D721Med (cell line): ENCODE data around the gene WDSUB1.

ENCODE experiments used
- DNase-seq: peaks from one replicate; pipeline ENCODE4 v3.0.0; 2011; ENCODE audit warnings: low spot score; ENCODE audit not compliant: insufficient read length
- FAIRE-seq: peaks from 2 replicates; lab custom pipeline; 2011; peaks lifted over from hg19 to GRCh38; lab: Jason Lieb, UNC
- TF ChIP-seq, protein P1 (sequence below): IDR thresholded peaks from 2 replicates; pipeline ENCODE4 v1.5.1; 2012; ENCODE audit warnings: mild to moderate bottlenecking, control low read depth; ENCODE audit not compliant: insufficient read depth; ENCODE audit errors: missing control alignments

WDSUB1 gene

DNA sequence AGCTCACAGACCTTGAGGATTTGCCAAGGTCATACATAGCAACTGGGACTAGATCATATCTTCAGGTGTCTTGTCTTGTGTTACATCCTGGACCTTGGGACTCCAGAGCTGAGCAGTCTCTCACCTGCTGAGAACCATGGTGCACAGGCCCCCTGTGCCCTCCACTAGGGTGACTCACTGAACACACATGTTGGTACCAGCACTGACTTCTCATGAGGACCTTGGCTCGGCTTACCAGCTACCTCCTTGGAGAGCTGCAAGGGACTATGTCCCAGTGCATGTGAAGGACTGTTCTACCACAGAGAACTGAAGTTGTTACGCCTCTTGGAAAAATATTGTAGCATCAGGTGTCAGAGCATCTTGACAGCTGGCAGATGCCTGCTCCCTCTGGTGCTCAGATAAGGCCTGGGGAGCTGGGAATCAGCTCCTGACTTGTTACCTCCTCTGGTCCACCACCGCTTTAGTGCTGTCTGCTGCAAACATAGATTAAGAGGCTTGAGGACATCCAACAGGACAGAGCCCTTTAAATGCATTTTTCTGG lies 72.1 kb downstream of the WDSUB1 start:
- TF ChIP-seq, protein P1, sequence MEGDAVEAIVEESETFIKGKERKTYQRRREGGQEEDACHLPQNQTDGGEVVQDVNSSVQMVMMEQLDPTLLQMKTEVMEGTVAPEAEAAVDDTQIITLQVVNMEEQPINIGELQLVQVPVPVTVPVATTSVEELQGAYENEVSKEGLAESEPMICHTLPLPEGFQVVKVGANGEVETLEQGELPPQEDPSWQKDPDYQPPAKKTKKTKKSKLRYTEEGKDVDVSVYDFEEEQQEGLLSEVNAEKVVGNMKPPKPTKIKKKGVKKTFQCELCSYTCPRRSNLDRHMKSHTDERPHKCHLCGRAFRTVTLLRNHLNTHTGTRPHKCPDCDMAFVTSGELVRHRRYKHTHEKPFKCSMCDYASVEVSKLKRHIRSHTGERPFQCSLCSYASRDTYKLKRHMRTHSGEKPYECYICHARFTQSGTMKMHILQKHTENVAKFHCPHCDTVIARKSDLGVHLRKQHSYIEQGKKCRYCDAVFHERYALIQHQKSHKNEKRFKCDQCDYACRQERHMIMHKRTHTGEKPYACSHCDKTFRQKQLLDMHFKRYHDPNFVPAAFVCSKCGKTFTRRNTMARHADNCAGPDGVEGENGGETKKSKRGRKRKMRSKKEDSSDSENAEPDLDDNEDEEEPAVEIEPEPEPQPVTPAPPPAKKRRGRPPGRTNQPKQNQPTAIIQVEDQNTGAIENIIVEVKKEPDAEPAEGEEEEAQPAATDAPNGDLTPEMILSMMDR: no peak
- DNase-seq (no peak), FAIRE-seq (no peak)

DNA sequence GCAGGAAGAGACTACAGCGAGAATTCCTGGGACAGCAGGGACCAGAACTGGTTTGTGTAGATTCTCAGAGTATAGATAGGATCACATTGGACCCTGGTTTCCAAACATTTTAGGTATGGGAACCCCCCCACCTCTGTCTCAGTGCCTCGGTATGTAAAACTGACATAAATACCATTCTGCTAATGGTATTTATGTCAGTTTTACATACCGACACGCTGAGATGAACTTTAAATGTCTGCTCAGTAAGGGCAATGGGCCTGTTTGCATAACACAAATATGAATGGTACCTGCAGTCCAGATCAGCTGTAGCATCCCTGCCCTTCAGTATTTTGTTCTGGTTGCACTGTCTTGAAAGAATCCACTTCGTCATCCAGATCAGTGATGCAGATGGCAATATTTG lies 73.2 kb downstream of the WDSUB1 start:
- DNase-seq (no peak), FAIRE-seq (no peak)
- TF ChIP-seq, protein P1: no peak

DNA sequence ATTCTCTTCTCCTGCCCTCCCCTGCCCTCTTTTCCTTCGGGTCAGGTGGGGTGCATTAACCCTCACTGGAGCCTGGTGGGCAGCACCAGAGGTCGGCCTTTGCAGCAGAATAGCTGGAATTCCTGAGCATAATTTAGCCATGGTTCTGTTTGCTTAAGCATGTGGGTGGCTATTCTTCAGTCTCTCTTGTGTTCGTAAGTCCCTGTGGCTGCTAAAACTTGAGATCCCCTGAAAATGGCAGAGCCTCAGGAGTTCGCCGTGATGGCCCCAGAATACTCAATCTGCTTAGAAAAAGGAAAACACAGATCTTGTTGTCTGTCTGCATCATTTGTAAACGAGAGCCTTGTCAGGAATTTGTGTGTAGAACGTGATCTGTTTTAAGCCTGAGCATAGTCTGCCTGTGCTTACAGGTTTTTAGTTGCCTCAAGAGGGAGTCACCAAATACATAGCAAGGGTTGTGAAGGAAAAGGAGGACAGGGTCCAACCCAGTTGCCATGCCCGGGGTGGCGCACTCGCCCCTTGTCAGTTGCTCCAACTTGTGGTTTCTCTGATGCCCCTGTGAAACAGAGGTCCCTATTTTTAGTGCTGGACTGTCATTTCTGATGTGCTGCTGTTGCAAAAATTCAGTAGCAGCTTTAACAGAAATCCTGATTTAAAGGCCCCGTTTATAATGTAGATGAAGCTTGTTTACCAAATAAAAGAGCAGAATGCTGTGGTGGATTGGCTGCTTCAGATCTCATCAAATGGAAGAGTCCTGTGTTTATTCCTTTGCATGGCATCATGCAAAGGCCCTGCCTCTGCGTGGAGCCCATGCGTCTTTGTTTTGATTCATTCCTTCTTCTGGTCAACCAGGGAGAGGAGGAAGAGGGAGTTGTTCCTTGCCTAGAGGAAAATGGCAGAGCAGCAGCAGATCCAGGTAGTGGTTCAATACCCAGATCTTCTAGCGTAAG lies 74.8 kb downstream of the WDSUB1 start:
- TF ChIP-seq, protein P1: no peak
- FAIRE-seq (no peak), DNase-seq (no peak)

DNA sequence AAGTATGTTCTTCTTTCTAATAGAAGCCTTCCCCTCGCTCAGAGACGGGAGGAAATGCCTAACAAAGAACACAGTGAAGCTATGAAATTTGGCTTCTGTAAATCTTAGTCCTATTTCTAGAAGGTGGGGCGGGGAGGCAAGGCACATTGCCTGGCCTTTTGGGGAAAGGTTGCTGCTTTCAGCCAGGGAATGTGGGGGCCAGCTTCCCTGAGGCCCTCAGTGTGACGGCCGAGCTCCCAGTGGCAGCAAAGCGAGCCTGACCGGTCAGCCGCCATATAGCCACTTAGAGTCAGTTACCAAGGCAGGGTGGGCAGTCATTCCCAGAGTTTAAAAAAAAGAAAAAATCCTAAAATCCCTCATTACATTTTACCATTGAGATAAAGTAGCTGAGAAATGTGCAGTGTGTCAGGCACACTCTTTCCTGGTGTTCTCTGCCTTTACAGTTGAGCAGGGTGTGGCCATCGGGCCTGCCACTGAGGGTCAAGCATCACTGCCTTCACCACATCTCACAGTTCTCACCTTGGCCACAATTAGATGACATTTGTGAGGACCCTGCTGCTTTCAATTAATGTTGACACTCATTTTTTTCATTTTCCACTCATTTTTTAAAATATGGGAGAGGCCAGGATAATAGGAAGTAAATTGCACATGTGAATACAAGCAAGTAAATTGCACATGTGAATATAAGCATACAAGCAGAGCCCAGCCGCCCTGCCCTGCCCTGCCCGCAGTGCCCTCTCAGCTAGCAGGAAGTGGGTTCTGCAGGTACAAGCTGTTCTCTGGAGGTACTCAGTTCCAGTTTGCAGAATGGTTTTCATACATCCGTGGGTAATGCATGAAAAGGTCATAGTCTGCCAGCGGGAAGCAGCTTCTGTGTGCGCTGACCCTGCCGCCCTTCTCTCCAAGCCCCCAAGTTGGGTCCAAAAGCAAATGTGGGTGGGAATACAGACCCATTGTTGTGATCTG lies 76.9 kb downstream of the WDSUB1 start:
- FAIRE-seq (no peak), DNase-seq (no peak)
- TF ChIP-seq, protein P1: no peak

DNA sequence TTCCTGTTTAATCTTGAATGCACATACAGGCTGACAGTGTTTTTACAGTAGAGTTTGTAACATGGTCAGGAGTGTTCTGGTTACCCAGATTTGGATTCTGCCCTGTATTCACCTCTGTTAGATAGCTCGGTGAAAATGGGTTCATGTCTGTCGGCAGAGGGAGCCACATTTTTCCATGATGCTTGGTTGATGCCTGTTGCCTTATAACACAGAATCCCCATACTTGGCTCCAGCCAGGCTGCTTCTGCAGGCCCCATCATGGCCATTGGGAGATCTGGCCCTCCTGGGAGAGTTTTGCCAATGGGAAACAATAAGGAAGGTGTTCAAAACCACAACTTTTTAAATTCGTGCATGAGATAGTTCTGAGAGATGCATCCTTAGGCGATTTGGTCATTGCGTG lies 78.1 kb downstream of the WDSUB1 start:
- TF ChIP-seq, protein P1: no peak
- DNase-seq (no peak), FAIRE-seq (no peak)

DNA sequence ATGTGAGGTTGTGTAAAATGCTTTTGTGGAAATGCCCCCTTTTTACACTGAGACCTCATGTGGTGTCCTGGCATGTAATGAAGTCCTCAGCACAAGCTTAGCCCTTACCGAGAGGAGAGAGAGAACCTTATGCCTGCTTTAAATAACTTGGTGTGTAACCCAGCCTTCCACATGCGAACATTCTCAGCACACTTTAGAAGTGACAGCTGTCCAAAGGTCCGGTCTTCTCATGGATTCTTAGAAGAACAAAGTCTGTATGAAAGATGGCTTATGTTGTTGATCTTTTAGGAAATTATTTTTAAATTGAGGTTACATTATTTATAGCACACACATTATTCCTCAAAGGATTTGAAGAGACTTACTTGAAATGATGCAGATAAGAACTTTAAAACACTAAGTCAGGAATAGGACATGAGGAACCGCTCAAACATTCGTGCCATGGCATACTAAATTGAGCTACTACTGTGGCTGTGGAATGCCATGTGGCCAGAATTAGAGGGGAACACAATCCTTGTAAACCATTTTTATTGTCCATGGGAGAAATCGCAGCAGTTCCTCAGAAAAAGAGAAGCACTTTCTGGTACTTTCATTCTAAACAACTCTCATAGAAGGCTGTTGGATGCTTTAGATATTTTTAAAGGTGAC lies 79.6 kb downstream of the WDSUB1 start:
- TF ChIP-seq, protein P1: no peak
- FAIRE-seq (no peak), DNase-seq (no peak)
